NCI-H69 (cell line): ENCODE data around the gene DIP2C.
"Not testable (repeated sequence)": the region's sequence is repeated elsewhere in the genome, so short reads cannot be mapped to it uniquely, and the experiment has no call there.

Experiments used
- DNase-seq: peaks from one replicate; lab custom pipeline; 2025; lab: John Stamatoyannopoulos, UW

Gene DIP2C

GRCh38 chr10:697097-697875 lies 7.8 kb upstream of the DIP2C start:
- no peak for DNase-seq

DNA sequence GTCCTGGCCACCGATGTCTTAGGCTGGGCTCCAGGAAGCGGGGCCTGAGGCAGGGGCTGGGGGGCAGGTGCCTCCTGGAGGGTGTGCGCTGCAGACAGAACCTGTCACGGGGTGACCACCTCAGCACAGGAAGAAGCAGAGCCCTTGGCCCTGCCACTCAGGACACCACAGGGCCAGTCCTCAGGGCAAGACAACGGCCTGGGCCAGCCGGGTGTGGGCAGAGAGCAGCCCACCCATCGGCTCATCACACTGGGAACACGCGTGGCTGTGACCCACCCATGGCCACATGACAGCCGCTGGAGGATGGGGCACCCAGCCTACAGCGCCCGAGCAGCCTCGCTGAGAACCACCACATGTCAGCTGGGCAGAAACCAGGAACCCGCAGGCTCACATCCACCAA lies 5.9 kb upstream of the DIP2C start:
- DNase-seq = no peak

- DNase-seq = peak; percentile 20
These were observed 4.0 kb upstream of the DIP2C start for GRCh38 chr10:693506-693905.

GRCh38 chr10:692682-693351 lies 3.3 kb upstream of the DIP2C start:
- DNase-seq = peak; percentile 43

DNA sequence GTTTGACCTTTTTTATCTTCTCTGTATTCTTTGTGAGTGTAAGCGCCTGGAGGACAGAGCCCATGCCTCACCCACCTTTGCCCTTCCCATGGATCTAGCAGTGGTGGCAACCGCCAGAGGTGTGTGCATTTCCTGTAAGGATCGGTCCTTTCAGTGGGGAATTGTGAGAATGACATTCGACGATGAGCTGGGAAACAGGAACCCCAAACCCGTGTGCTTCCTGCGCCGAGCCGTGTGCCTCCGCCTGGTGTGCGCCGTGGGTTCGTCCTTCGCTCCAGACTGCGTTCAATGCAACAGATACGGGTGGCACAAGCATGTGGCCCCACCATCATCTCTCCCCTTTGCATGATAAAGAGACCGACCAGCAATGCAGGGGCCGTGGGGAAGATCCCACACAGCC lies 1.7 kb upstream of the DIP2C start:
- no peak for DNase-seq

GRCh38 chr10:690372-691161 lies 1.1 kb upstream of the DIP2C start:
- no peak for DNase-seq

- DNase-seq = peak; percentile 33
These were observed 382 bp downstream of the DIP2C start for GRCh38 chr10:689121-689451.

DNA sequence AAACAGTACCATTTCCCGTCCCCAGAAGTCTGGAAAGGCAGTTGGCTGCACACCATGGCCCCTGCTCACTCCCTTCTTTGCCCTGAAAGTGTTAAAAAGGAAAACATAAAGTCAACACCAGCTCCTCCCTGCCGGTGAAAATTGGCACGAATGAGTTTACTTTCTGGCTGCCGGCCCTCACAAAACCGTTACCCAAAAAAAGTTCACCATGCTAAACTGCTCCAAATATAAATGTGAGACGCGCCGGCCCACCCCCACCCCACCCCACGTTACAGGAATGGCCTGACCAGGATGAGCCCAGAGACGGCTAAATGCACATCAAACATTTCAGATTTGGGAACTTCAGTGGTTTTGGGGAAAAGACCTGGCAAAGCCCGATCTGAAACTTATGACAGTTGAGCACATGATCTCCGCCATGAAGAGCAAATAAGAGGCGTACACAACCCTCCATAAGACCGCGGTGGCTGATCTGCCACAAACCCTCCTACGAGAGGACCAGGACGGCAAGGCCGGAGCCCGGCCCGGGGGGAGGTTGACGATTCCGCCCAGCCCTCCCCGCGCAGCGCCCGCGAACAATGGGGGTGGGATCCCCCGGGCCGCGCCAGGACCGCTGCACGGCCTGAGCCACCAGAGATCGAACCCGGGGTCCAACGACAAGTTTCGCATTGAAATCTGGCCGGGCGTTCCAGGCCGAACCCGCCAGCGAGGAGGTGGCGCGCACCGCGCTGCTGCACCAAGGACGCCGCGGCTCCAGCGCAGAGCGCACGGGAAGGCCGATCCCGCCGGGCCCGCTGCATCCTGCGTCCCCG lies 952 bp downstream of the DIP2C start:
- peak; percentile 58 for DNase-seq

DNA sequence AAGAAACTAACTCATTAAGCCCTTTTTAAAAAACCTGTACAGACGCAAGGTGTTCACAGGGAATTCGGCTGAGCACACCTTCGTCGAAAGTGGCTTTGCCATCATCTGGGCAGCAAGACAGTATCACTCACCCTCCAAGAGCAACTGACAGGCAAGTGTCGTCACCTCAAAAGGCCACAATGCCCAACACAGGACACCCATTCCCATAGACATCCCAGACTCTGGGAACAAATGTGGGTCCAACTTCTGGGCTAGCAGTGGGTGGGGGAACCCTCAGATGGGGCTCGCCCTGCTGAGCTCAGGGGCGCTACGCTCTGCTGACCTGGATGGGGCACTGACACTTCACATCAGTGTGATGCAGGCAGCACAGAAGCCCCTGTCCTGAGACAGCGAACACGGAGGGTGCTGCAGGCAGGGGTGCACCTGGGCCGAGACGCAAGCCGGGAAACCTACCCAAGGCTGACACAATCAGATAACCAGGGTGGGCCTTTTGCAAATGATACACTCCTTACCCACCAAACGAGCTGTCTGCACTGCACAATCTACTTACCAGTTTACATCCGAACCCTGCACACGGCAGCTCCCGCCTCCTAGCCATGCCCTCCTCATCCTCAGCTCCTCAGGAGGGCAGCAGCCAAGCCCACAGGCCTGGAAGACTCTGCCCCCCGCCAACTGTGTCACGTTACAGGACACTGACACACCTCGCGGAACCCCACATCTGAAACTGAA lies 1.7 kb downstream of the DIP2C start:
- DNase-seq = no peak

GRCh38 chr10:686155-686931 lies 3.1 kb downstream of the DIP2C start:
- no peak for DNase-seq

DNA sequence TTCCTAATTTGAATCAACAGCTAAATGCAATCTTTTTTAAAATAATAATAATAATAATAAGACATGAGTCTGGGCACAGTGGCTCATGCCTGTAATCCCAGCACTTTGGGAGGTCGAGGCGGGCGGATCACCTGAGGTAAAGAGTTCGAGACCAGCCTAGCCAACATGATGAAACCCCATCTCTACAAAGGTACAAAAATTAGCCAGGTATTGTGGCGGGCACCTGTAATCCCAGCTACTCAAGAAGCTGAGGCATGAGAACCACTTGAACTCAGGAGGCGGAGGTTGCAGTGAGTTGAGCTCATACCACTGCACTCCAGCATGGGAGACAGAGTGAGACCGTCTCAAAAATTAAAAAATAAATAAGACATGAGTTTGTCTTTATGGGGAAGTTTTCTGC lies 3.9 kb downstream of the DIP2C start:
- no peak for DNase-seq

DNA sequence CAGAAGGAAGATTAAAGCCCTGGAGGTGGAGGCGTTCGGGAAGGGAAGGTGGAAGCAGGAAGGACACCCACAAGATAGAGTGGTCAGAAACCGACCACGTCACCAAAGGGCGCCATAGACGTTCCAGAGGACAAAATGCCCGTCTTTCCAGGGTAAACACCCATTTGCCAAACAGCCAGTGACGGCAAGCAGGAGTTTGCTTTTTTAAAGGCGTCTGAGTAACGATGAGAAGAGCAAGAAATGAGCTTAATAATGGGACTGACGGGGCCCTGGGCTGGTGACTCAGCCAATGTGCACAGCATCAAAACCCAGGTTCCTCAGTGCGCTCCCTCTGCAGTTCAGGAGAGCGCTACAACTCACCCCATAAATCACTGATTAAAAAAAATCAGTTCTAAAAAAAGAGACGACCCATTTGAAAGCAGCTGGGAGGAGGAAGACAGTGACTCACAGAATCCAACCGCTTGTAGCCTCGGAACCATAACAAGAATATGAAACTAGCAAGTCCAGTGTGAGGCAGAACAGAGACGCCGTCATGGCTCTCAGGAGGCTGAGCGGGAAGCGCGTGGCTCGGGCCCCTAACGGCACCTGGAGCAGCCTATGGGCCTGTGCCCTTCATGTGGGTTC lies 5.9 kb downstream of the DIP2C start:
- DNase-seq = peak; percentile 40

GRCh38 chr10:682931-683447 lies 6.5 kb downstream of the DIP2C start:
- DNase-seq = no peak

- no peak for DNase-seq
These were observed 7.7 kb downstream of the DIP2C start for GRCh38 chr10:681670-682318.

DNA sequence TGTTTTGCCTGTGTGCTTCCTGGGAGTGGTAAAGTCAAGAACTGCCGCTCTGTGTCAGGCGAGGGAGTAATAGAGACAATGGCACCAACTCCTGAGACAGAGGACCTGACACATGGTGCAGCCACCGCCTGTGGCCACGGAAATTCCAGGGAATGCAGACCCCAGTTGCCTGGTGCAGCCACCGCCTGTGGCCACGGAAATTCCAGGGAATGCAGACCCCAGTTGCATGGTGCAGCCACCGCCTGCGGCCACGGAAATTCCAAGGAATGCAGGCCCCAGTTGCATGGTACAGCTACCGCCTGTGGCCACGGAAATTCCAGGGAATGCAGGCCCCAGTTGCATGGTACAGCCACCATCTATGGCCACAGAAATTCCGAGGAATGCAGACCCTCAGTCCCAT lies 8.7 kb downstream of the DIP2C start:
- no peak for DNase-seq

GRCh38 chr10:680146-680545 lies 9.3 kb downstream of the DIP2C start:
- peak; percentile 5 for DNase-seq

- no peak for DNase-seq
These were observed 9.9 kb downstream of the DIP2C start for GRCh38 chr10:679556-679955.

DNA sequence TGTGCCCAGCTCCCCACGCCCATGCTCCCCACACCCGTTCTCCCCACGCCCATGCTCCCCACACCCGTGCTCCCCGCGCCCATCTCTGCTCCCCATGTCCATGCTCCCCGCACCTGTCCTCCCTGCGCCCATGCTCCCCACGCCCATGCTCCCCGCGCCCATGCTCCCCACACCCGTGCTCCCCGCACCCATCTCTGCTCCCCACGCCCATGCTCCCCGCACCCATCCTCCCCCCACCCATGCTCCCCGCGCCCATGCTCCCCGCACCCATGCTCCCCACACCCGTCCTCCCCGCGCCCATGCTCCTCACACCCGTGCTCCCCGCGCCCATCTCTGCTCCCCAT lies 10.8 kb downstream of the DIP2C start:
- DNase-seq = not testable (repeated sequence)
